Prostate gland (tissue), 2 donors: Measurements from ENCODE around the gene RGL1. TPM values are rescaled to one million over a fixed set of nuclear protein-coding genes. Genes with fewer than 3 reads are reported as not detected.

Source experiments
- DNase-seq: peaks from one replicate; pipeline ENCODE4 v3.0.0-alpha.2; 2019; ENCODE audit warnings: low spot score
- H3K27ac ChIP-seq, 2 donors: fragments of 200-600 bp; sonication (generic); 2 replicates each; pipeline ENCODE4 v1.5.1; 2017 to 2019
- H3K27me3 ChIP-seq: fragments of 200-600 bp; sonication (generic); replicated peaks from 2 replicates; pipeline ENCODE4 v1.5.1; 2019; ENCODE audit not compliant: insufficient read depth
- H3K36me3 ChIP-seq, 2 donors: fragments of 200-600 bp; sonication (generic); 1 replicate in 1 of 2; 2 replicates in 1 of 2; pipeline versions ENCODE4 v1.5.1 to v1.8.1; 2017 to 2019
- H3K4me1 ChIP-seq: fragments of 200-600 bp; sonication (generic); replicated peaks from 2 replicates; pipeline ENCODE4 v1.5.1; 2019
- H3K4me3 ChIP-seq, 2 donors: fragments of 200-600 bp; sonication (generic); 2 replicates each; pipeline ENCODE4 v1.5.1; 2017 to 2019
- H3K9me3 ChIP-seq: fragments of 200-600 bp; sonication (generic); 2 replicates; pipeline ENCODE4 v1.5.1; 2017
- POLR2A ChIP-seq: fragments of 450-650 bp; IDR thresholded peaks from one replicate; pipeline ENCODE4 v1.6.1; 2016; ENCODE audit warnings: antibody characterized with exemption, mild to moderate bottlenecking
- POLR2AphosphoS5 ChIP-seq: sonication (generic); formaldehyde crosslinking; IDR thresholded peaks from one replicate; pipeline ENCODE4 v1.6.1; 2017; ENCODE audit warnings: antibody characterized with exemption
- WGBS: methylation state at CpG from one replicate; pipeline ENCODE4 v1.1.5; 2018; 5-methylcytosine and 5-hydroxymethylcytosine counted together
- intact Hi-C: fragments of 100-400 bp; cut with DNase I; formaldehyde crosslinking; loops from one replicate; pipeline ENCODE4 v1.14.2; 2022
- total RNA-seq, 2 donors: library from RNA; depleted of rRNA; stranded (reverse); fragments of >200 nt; gene quantifications; one replicate each; pipeline ENCODE4 v1.1.0, GENCODE V29; 2016
- TF ChIP-seq, protein P1 (sequence below), 4 experiments: fragments of 200-600 bp in 2 of 4; fragments of 450-650 bp in 2 of 4; sonication (generic) in 2 of 4; IDR thresholded peaks; 1 replicate in 3 of 4; 2 replicates in 1 of 4; pipeline ENCODE4 v1.5.1; 2016 to 2019; ENCODE audit warnings: antibody characterized with exemption in 4 of 4, mild to moderate bottlenecking in 2 of 4, moderate library complexity in 2 of 4

The RGL1 gene
- total RNA-seq, 2 donors from 2014 or later: 11.1 to 49.6 TPM

DNA sequence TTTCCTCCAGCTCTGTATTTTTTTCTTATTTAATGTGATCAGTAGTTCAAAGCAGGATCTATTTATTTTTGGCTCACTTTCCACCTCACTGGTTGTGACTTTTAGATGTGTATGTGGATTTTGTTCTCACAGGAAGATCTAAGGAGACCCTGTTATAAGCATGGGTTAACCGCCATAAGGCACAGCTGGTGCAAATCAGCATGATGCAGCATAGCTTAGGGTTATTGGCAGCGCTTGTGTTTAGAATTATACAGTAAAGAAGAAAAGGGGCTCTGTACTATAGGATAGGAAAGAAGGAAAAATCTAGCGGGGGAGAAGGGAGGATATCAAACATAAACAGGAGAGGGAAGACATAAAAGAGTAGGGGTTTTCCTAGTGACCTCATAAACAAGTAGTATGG is 26.9 kb upstream of the RGL1 start:
- DNase-seq: no peak
- intact Hi-C loops: no loop called here
- WGBS: 86% methylated on average over 3 of the region's 3 CpGs

DNA sequence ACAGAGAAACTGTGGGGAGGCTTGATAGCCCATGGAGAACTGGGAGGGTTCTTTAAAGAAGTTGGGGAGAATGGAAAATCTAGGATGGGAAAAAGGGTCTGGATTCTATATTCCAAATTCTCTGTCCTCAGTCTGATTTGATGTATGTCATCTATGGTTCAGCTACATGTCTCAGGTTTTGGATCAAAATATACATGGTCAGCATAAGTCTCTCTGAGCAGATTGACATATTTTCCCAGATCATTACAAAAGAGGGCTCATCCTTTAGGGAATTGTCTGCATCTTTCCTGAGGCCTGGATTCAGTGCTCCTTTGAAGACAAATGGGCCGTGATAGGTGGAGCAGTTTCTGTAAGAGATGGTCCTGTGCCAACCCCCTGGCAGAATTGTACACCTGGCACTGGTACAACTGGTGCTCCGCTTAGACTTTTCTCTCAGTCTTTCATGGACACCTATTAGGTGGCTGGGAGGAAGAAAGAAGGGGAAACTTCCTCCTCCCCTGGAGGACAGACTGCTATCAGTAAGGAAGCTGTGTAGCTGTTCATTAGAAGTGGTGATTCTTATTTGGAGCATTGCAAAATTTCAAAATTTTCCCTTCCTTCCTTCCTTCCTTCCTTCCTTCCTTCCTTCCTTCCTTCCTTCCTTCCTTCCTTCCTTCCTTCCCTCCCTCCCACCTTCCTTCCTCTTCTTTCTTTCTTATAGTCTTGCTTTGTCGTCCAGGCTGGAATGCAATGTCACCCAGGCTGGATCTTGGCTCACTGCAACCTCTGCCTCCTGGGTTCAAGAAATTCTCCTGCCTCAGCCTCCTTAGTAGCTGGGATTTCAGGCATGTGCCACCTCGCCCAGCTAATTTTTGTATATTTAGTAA is 26.1 kb upstream of the RGL1 start:
- Histone ChIP-seq H3K36me3 (no peaks in the 10 kb centered on the region), H3K9me3 (no peaks in the 10 kb centered on the region), H3K27ac (no peak overlapping the region), H3K27me3 (no peaks in the 10 kb centered on the region), H3K4me1 (no peaks in the 10 kb centered on the region), H3K4me3 (no peak overlapping the region)
- TF ChIP-seq POLR2A (no peak), POLR2AphosphoS5 (no peak)
- TF ChIP-seq, protein P1, sequence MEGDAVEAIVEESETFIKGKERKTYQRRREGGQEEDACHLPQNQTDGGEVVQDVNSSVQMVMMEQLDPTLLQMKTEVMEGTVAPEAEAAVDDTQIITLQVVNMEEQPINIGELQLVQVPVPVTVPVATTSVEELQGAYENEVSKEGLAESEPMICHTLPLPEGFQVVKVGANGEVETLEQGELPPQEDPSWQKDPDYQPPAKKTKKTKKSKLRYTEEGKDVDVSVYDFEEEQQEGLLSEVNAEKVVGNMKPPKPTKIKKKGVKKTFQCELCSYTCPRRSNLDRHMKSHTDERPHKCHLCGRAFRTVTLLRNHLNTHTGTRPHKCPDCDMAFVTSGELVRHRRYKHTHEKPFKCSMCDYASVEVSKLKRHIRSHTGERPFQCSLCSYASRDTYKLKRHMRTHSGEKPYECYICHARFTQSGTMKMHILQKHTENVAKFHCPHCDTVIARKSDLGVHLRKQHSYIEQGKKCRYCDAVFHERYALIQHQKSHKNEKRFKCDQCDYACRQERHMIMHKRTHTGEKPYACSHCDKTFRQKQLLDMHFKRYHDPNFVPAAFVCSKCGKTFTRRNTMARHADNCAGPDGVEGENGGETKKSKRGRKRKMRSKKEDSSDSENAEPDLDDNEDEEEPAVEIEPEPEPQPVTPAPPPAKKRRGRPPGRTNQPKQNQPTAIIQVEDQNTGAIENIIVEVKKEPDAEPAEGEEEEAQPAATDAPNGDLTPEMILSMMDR (IDR thresholded peaks at IDR 0.05): no peak
- intact Hi-C loops: no loop called here
- DNase-seq: no peak
- WGBS: 68% methylated on average over 4 of the region's 4 CpGs

More for the DNA sequence above, 26.9 kb upstream of the RGL1 start:
- H3K9me3 ChIP-seq: no peaks in the 10 kb centered on the region
- no peak overlapping the region for H3K4me3 ChIP-seq
- TF ChIP-seq, protein P1 (IDR thresholded peaks at IDR 0.05): no peak
- TF ChIP-seq POLR2A: no peak
- TF ChIP-seq POLR2AphosphoS5: no peak
- H3K27me3 ChIP-seq: no peaks in the 10 kb centered on the region
- H3K27ac ChIP-seq: no peak overlapping the region
- H3K36me3 ChIP-seq: no peaks in the 10 kb centered on the region
- no peaks in the 10 kb centered on the region for H3K4me1 ChIP-seq

DNA sequence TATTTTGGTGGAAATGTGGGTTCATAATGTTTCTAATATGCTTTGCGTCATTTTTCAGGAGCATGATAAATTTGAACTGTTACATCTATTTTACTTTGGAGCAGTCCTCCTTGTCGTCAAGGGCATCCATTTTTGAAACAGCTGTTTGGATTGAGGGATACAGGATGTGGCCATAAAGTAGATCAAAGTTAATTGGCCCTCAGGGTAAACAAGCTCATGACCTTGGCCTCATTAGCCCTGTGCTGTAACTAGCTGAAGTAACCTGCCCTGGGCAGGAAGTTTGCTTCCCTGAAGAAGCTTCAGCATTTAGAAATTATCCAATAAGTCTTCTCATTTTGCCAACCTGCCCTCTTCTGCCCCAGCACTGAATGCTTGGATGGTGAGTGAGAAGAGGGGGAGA is 24.8 kb upstream of the RGL1 start:
- Histone ChIP-seq H3K27me3 (no peaks in the 10 kb centered on the region), H3K9me3 (no peaks in the 10 kb centered on the region), H3K36me3 (no peaks in the 10 kb centered on the region), H3K27ac (no peak overlapping the region), H3K4me1 (no peaks in the 10 kb centered on the region), H3K4me3 (no peak overlapping the region)
- WGBS: 81% methylated on average over 2 of the region's 2 CpGs
- intact Hi-C loops: no loop called here
- TF ChIP-seq, protein P1 (IDR thresholded peaks at IDR 0.05): no peak
- no peak for TF ChIP-seq POLR2AphosphoS5
- no peak for TF ChIP-seq POLR2A
- no peak for DNase-seq

DNA sequence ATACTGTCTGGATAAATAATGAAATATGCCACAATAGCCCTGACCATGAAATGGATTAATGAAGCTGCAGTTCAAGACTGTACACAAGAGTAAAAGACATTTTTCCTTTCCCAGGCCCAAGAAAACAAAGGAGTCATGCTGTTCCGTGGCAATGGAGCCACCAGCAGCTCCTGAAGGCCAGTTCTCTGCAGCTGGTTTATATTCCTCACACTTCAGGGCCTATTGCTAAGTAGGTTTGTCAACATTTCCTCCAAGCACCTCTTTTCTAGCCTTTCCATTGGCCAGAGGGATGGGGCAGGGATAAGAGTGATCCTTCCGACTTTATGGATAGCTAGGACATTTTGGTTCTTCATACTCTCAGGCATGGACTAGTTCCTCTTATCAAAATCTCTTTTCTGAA is 24.2 kb upstream of the RGL1 start:
- no peak for DNase-seq
- no peaks in the 10 kb centered on the region for H3K9me3 ChIP-seq
- H3K27me3 ChIP-seq: no peaks in the 10 kb centered on the region
- no peaks in the 10 kb centered on the region for H3K4me1 ChIP-seq
- no peak overlapping the region for H3K4me3 ChIP-seq
- intact Hi-C loops: no loop called here
- WGBS: 78% methylated on average over 2 of the region's 2 CpGs
- no peak overlapping the region for H3K27ac ChIP-seq
- TF ChIP-seq POLR2AphosphoS5: no peak
- no peaks in the 10 kb centered on the region for H3K36me3 ChIP-seq

DNA sequence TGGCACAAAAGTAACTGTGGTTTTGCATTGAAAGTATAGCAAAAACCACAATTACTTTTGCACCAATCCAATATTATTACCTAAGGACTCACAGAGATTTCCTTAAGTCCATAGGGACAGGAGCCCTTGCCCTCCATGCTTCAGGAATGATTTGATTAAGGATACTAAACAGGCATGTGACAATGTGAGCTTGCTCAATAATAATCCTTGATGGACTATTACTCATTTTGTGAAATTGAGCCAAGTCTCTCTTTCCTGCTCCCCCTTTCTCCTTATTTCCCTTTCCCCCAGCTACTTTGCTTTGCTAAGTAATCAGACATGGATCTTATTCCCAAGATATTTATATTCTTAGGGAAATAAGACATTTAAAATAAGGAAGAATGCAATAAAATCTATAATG is 21.6 kb upstream of the RGL1 start:
- no peak overlapping the region for H3K27ac ChIP-seq
- H3K9me3 ChIP-seq: no peaks in the 10 kb centered on the region
- no peak for TF ChIP-seq POLR2A
- TF ChIP-seq, protein P1 (IDR thresholded peaks at IDR 0.05): no peak
- TF ChIP-seq POLR2AphosphoS5: no peak
- H3K4me3 ChIP-seq: no peak overlapping the region
- intact Hi-C loops: no loop called here
- H3K4me1 ChIP-seq: no peaks in the 10 kb centered on the region
- no peaks in the 10 kb centered on the region for H3K27me3 ChIP-seq
- H3K36me3 ChIP-seq: no peaks in the 10 kb centered on the region
- DNase-seq: no peak
